WTC11 (cell line): ENCODE results near the gene NOC2L. TPM values are rescaled to one million over a fixed set of nuclear protein-coding genes. Genes with fewer than 3 reads are reported as not detected.

Source experiments
- ATAC-seq: fragments of 200-7000 bp; cut with Tn5 transposase; 2 replicates; pipeline ENCODE4 v1.10.0; 2021; ENCODE audit warnings: mild to moderate bottlenecking, moderate library complexity
- CTCF ChIA-PET: fragments of 300-600 bp; sonication (Branson Sonifier 250); formaldehyde crosslinking; loops from one replicate; lab custom pipeline; 2021; ENCODE audit warnings: antibody characterized with exemption; lab: Charles Lee
- POLR2A ChIA-PET: fragments of 350-600 bp; sonication (Branson Sonifier 250); formaldehyde crosslinking; loops from one replicate; lab custom pipeline; 2021; ENCODE audit warnings: antibody characterized with exemption; lab: Charles Lee
- DNase-seq: peaks from one replicate; pipeline ENCODE4 v3.0.0; 2021; ENCODE audit warnings: low spot score
- H3K27ac Mint-ChIP-seq: 2 replicates; pipeline ENCODE4 v1.8.0; 2021; ENCODE audit warnings: mixed read lengths
- H3K27me3 Mint-ChIP-seq: 2 replicates; pipeline ENCODE4 v1.8.0; 2021; ENCODE audit warnings: low read depth, mild to moderate bottlenecking, moderate library complexity, mixed read lengths
- H3K36me3 Mint-ChIP-seq: 2 replicates; pipeline ENCODE4 v1.8.0; 2021; ENCODE audit warnings: mixed read lengths
- H3K4me1 Mint-ChIP-seq: 2 replicates; pipeline ENCODE4 v1.8.0; 2022; ENCODE audit warnings: mixed read lengths
- H3K4me3 Mint-ChIP-seq: 2 replicates; pipeline ENCODE4 v1.8.0; 2021; ENCODE audit warnings: mild to moderate bottlenecking, moderate library complexity, mixed read lengths
- H3K9me3 Mint-ChIP-seq: 2 replicates; pipeline ENCODE4 v1.8.0; 2021; ENCODE audit warnings: mixed read lengths
- GABPB1 ChIP-seq: sonication (generic); formaldehyde crosslinking; IDR thresholded peaks from 2 replicates; pipeline ENCODE4 v1.8.1; 2023; ENCODE audit warnings: mild to moderate bottlenecking, missing genetic modification reagents
- HMGA2 ChIP-seq: fragments of 250-450 bp; sonication (Bioruptor Pico); IDR thresholded peaks from 2 replicates; pipeline ENCODE4 v1.4.0; 2021; ENCODE audit warnings: mild to moderate bottlenecking, moderate library complexity
- IRF2 ChIP-seq: sonication (generic); formaldehyde crosslinking; IDR thresholded peaks from 2 replicates; pipeline ENCODE4 v1.8.0; 2022; ENCODE audit warnings: low read depth, missing genetic modification reagents, borderline replicate concordance
- KAT7 ChIP-seq: sonication (generic); formaldehyde crosslinking; IDR thresholded peaks from 2 replicates; pipeline ENCODE4 v1.8.1; 2023; ENCODE audit warnings: missing genetic modification reagents, mild to moderate bottlenecking, borderline replicate concordance
- TEAD4 ChIP-seq: sonication (generic); formaldehyde crosslinking; IDR thresholded peaks from 2 replicates; pipeline ENCODE4 v1.8.0; 2022; ENCODE audit warnings: mild to moderate bottlenecking, missing genetic modification reagents
- TP53 ChIP-seq: sonication (generic); formaldehyde crosslinking; IDR thresholded peaks from 2 replicates; pipeline ENCODE4 v1.8.1; 2023; ENCODE audit warnings: mild to moderate bottlenecking, missing genetic modification reagents
- ZBTB21 ChIP-seq: sonication (generic); formaldehyde crosslinking; IDR thresholded peaks from 2 replicates; pipeline ENCODE4 v1.8.1; 2023; ENCODE audit warnings: mild to moderate bottlenecking, missing genetic modification reagents, borderline replicate concordance
- ZNF317 ChIP-seq: sonication (generic); formaldehyde crosslinking; IDR thresholded peaks from 2 replicates; pipeline ENCODE4 v1.8.1; 2023; ENCODE audit warnings: low read depth, mild to moderate bottlenecking, moderate library complexity, missing genetic modification reagents, borderline replicate concordance
- ZNF423 ChIP-seq: fragments of 250-450 bp; sonication (Bioruptor Pico); IDR thresholded peaks from 2 replicates; pipeline ENCODE4 v2.1.2; 2022; ENCODE audit warnings: mild to moderate bottlenecking, moderate library complexity
- total RNA-seq: library from RNA; stranded (reverse); gene quantifications from 3 replicates; pipeline ENCODE4 v1.2.3, GENCODE V29; 2021
- TF ChIP-seq, protein P1 (sequence below): fragments of 250-450 bp; sonication (Bioruptor Pico); conservative IDR thresholded peaks from 2 replicates; pipeline ENCODE4 v1.9.0; 2021; ENCODE audit warnings: mild to moderate bottlenecking
- TF ChIP-seq, protein P2 (sequence below): sonication (generic); formaldehyde crosslinking; IDR thresholded peaks from 2 replicates; pipeline ENCODE4 v1.8.0; 2023; ENCODE audit warnings: missing genetic modification reagents
- TF ChIP-seq, protein P3 (sequence below): fragments of 250-450 bp; sonication (Bioruptor Pico); IDR thresholded peaks from 2 replicates; pipeline ENCODE4 v1.9.0; 2021; ENCODE audit warnings: mild to moderate bottlenecking
- TF ChIP-seq, protein P4 (sequence below): fragments of 250-450 bp; sonication (Bioruptor Pico); IDR thresholded peaks from 2 replicates; pipeline ENCODE4 v1.8.0; 2021; ENCODE audit warnings: mild to moderate bottlenecking
- TF ChIP-seq, protein P5 (sequence below): fragments of 200-600 bp; IDR thresholded peaks from 2 replicates; pipeline ENCODE4 v1.8.0; 2022; ENCODE audit warnings: antibody characterized with exemption
- TF ChIP-seq, protein P6 (sequence below): sonication (generic); formaldehyde crosslinking; IDR thresholded peaks from 2 replicates; pipeline ENCODE4 v1.8.0; 2022; ENCODE audit warnings: mild to moderate bottlenecking, missing genetic modification reagents
- TF ChIP-seq, protein P7 (sequence below): sonication (generic); formaldehyde crosslinking; IDR thresholded peaks from 2 replicates; pipeline ENCODE4 v1.8.0; 2022; ENCODE audit warnings: mild to moderate bottlenecking, missing genetic modification reagents
- TF ChIP-seq, protein P8 (sequence below): fragments of 250-450 bp; sonication (Bioruptor Pico); IDR thresholded peaks from 2 replicates; pipeline ENCODE4 v1.9.0; 2021; ENCODE audit warnings: mild to moderate bottlenecking, borderline replicate concordance

NOC2L gene
- total RNA-seq, 1 experiment from 2014 or later = 182 TPM

DNA sequence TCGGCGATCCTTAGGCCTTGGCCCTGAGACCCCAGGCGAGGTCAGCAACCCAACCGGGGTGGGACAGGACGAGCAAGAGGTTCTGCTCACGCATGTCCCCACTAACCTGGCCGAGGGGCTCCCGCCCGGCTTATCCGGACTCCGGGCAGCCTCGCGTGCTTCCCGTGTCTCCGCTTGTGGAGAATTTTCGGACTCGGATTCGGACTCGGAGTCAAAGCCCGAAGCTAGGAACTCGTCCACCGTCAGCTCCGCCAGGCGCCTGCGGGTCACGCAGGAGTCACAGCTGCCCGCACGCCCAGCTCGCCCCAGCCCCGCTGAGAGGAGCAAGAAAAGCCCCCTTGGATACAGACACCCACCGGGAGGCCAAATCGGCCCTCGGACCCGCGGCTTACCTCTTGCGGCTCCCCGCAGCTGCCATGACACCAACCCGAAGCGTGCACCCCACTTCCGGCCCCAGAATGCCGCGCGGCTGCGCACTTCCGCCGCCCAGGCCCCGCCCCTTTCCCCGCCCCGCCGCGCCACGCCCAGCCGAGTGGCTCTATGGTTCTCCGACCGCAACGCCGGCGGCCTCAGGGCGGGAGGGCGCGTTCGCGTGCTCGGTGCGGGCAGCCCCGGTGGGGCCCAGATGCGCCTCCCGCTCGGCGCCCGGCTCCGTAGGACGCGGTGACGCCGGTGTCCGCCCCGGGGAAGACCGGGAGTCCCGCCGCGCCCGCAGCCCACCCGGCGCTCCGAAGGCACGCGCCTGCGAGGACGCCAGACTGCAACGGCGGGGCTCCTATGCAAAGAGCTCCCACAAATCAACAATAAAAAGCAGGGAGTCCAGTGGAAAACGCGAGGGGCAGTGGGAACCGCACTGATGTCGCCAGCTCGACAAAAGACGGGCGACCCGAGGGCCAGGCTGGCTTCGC, at the start of gene NOC2L (continued):
- TF ChIP-seq, protein P1, sequence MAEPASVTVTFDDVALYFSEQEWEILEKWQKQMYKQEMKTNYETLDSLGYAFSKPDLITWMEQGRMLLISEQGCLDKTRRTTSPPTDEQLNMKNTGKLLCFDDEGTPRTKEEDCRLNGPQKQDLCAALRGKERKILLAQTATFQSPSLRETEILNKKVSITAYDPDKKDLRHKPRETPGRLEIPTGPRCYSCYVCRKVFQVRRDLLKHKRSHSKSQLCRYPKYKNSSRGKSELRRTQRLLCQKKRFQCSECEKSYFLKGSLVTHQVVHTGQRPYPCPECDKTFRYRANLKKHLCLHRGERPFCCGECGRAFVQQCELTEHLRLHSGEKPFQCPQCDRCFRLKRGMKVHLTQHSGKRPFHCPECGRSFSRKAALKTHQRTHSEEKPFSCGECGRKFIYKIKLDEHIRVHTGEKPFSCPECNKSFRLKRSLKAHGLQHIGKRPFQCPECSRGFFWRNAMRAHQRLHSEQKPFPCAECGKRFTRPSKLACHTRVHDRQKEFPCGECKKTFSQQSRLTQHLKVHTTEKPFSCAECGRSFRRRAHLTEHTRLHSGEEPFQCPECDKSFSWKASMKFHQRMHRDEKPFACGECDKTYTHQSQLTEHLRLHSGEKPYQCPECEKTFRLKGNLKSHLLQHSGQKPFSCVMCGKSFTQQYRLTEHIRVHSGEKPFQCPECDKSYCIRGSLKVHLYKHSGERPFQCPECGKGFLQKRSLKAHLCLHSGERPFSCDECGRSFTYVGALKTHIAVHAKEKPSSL (CRISPR knock-in tag) = no peak
- TF ChIP-seq, protein P2, sequence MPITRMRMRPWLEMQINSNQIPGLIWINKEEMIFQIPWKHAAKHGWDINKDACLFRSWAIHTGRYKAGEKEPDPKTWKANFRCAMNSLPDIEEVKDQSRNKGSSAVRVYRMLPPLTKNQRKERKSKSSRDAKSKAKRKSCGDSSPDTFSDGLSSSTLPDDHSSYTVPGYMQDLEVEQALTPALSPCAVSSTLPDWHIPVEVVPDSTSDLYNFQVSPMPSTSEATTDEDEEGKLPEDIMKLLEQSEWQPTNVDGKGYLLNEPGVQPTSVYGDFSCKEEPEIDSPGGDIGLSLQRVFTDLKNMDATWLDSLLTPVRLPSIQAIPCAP = no peak
- TF ChIP-seq, protein P3, sequence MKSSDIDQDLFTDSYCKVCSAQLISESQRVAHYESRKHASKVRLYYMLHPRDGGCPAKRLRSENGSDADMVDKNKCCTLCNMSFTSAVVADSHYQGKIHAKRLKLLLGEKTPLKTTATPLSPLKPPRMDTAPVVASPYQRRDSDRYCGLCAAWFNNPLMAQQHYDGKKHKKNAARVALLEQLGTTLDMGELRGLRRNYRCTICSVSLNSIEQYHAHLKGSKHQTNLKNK = no peak
- TF ChIP-seq KAT7 (CRISPR knock-in tag) (no peak), TEAD4 (no peak), ZBTB21 (CRISPR knock-in tag) (no peak), IRF2 (CRISPR knock-in tag) (no peak), HMGA2 (CRISPR knock-in tag) (no peak)

DNA sequence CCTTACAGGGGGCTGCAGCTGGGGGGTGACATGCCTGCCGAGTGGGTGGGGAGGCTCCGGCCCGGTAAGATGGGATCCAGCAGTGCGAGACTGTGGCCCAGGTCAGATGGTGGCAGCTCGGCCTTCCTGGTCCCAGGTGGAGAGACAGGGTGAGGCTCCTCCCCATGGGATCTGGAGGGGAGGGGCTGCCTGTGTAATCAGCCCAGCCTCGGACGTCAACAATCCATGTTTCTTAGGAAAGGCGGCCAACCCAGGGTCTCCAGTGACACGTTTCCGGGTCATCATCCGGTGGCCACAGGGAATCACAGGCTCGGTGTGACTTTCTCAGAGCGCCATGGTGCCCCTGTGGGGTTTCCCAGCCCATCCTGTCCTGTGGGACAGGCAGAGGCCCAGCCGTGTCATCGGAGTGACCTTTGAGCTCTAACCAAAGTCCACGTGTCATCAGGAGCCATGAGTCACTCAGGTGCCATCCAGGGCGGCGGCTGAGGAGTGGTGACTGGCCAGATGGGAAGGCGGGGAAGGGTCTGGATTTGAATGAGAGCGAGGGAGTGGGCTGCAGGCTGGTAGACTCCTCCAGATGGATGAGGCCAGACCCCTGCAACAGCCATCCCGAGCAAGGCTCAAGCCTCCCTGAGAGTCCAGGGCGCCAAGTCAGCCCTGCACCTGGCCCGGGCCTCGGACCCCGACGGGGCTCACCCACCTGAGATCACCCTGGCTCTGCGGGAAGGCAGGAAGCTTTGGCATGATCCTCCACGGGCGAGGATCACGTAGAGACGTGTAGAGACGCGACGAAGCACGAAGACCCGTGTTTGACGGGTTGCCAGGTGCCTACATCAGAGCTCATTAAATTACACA, 47.5 kb upstream of the NOC2L start:
- POLR2A ChIA-PET = no interaction called here
- H3K4me3 Mint-ChIP-seq = no peak overlapping the region
- peaks cover 1% of the 10 kb centered on the region for H3K9me3 Mint-ChIP-seq
- H3K27me3 Mint-ChIP-seq = peaks cover 75% of the 10 kb centered on the region
- peaks cover 14% of the 10 kb centered on the region for H3K4me1 Mint-ChIP-seq
- TF ChIP-seq GABPB1 (CRISPR knock-in tag) (peak; percentile 88), TP53 (CRISPR knock-in tag) (no peak)
- ATAC-seq = peak; percentile 23; the same call in 1 of the 2 replicates
- DNase-seq = peak; percentile 25
- CTCF ChIA-PET = interaction anchor here (1.1 to 3.1 kb wide), 5 partner anchors 13 to 57 kb away, joined by 3 to 8 read pairs (median 6); partner anchors contain the start of gene AGRN
- H3K36me3 Mint-ChIP-seq = no peaks in the 10 kb centered on the region
- peak overlapping the region; percentile 45; the same call in 1 of the 2 replicates for H3K27ac Mint-ChIP-seq

DNA sequence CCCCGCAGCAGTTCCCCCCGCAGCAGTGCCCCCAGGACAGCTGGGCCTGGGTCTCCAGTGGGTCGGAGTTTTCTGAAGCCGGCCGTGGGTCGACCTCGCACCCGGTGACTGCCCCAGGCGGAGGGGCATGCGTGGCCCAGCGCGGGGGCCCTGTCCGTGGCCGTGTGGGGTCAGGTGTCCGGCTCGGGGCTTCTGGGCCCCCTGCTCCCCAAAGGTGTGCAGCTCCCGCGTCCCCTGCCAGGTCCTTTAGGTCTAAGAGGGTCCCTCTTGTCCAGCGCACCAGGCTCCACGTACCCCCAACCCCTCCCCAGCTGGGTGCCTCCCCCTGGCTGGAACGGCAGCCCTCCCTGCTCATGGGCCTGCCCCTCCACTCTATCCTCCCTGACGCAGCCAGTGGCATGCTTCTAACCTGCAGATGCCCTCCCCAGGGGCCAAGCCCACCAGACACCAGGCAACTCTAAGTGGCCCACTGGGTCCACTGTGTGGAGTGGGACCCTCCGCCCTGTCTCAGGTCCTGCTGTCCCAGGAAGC, 46.8 kb upstream of the NOC2L start:
- POLR2A ChIA-PET = no interaction called here
- no peak overlapping the region for H3K27ac Mint-ChIP-seq
- CTCF ChIA-PET = interaction anchor here (1.3 to 3.1 kb wide), 3 partner anchors 8 to 29 kb away, joined by 3 to 8 read pairs (median 4); partner anchors contain the start of gene ISG15
- no peaks in the 10 kb centered on the region for H3K9me3 Mint-ChIP-seq
- H3K36me3 Mint-ChIP-seq = no peaks in the 10 kb centered on the region
- ATAC-seq (no peak), DNase-seq (no peak)
- H3K4me3 Mint-ChIP-seq = no peak overlapping the region
- H3K27me3 Mint-ChIP-seq = peaks cover 77% of the 10 kb centered on the region
- peaks cover 14% of the 10 kb centered on the region for H3K4me1 Mint-ChIP-seq
- TF ChIP-seq, protein P4, sequence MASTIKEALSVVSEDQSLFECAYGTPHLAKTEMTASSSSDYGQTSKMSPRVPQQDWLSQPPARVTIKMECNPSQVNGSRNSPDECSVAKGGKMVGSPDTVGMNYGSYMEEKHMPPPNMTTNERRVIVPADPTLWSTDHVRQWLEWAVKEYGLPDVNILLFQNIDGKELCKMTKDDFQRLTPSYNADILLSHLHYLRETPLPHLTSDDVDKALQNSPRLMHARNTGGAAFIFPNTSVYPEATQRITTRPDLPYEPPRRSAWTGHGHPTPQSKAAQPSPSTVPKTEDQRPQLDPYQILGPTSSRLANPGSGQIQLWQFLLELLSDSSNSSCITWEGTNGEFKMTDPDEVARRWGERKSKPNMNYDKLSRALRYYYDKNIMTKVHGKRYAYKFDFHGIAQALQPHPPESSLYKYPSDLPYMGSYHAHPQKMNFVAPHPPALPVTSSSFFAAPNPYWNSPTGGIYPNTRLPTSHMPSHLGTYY (CRISPR knock-in tag) = no peak
- no peak for TF ChIP-seq HMGA2 (CRISPR knock-in tag)
- no peak for TF ChIP-seq ZNF423
- TF ChIP-seq ZNF317 (CRISPR knock-in tag) = no peak
- TF ChIP-seq, protein P5, sequence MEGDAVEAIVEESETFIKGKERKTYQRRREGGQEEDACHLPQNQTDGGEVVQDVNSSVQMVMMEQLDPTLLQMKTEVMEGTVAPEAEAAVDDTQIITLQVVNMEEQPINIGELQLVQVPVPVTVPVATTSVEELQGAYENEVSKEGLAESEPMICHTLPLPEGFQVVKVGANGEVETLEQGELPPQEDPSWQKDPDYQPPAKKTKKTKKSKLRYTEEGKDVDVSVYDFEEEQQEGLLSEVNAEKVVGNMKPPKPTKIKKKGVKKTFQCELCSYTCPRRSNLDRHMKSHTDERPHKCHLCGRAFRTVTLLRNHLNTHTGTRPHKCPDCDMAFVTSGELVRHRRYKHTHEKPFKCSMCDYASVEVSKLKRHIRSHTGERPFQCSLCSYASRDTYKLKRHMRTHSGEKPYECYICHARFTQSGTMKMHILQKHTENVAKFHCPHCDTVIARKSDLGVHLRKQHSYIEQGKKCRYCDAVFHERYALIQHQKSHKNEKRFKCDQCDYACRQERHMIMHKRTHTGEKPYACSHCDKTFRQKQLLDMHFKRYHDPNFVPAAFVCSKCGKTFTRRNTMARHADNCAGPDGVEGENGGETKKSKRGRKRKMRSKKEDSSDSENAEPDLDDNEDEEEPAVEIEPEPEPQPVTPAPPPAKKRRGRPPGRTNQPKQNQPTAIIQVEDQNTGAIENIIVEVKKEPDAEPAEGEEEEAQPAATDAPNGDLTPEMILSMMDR = no peak
- TF ChIP-seq, protein P6, sequence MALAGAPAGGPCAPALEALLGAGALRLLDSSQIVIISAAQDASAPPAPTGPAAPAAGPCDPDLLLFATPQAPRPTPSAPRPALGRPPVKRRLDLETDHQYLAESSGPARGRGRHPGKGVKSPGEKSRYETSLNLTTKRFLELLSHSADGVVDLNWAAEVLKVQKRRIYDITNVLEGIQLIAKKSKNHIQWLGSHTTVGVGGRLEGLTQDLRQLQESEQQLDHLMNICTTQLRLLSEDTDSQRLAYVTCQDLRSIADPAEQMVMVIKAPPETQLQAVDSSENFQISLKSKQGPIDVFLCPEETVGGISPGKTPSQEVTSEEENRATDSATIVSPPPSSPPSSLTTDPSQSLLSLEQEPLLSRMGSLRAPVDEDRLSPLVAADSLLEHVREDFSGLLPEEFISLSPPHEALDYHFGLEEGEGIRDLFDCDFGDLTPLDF (CRISPR knock-in tag) = no peak
- TF ChIP-seq, protein P7, sequence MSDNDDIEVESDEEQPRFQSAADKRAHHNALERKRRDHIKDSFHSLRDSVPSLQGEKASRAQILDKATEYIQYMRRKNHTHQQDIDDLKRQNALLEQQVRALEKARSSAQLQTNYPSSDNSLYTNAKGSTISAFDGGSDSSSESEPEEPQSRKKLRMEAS (CRISPR knock-in tag) = no peak
- TF ChIP-seq, protein P8, sequence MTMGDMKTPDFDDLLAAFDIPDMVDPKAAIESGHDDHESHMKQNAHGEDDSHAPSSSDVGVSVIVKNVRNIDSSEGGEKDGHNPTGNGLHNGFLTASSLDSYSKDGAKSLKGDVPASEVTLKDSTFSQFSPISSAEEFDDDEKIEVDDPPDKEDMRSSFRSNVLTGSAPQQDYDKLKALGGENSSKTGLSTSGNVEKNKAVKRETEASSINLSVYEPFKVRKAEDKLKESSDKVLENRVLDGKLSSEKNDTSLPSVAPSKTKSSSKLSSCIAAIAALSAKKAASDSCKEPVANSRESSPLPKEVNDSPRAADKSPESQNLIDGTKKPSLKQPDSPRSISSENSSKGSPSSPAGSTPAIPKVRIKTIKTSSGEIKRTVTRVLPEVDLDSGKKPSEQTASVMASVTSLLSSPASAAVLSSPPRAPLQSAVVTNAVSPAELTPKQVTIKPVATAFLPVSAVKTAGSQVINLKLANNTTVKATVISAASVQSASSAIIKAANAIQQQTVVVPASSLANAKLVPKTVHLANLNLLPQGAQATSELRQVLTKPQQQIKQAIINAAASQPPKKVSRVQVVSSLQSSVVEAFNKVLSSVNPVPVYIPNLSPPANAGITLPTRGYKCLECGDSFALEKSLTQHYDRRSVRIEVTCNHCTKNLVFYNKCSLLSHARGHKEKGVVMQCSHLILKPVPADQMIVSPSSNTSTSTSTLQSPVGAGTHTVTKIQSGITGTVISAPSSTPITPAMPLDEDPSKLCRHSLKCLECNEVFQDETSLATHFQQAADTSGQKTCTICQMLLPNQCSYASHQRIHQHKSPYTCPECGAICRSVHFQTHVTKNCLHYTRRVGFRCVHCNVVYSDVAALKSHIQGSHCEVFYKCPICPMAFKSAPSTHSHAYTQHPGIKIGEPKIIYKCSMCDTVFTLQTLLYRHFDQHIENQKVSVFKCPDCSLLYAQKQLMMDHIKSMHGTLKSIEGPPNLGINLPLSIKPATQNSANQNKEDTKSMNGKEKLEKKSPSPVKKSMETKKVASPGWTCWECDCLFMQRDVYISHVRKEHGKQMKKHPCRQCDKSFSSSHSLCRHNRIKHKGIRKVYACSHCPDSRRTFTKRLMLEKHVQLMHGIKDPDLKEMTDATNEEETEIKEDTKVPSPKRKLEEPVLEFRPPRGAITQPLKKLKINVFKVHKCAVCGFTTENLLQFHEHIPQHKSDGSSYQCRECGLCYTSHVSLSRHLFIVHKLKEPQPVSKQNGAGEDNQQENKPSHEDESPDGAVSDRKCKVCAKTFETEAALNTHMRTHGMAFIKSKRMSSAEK (CRISPR knock-in tag) = no peak
